GM10248 (cell line): ENCODE measurements around the gene NEK11.

Experiments used
- CTCF ChIA-PET: fragments of 300-600 bp; sonication (Branson Sonifier 250); formaldehyde crosslinking; extraction: SDS; loops from one replicate; lab custom pipeline; 2021; ENCODE audit warnings: antibody characterized with exemption; lab: Yijun Ruan, JAX
- POLR2A ChIA-PET: fragments of 350-650 bp; sonication (Branson Sonifier 250); formaldehyde crosslinking; extraction: SDS; loops from one replicate; lab custom pipeline; 2020; ENCODE audit warnings: antibody characterized with exemption; lab: Yijun Ruan, JAX
- DNase-seq: peaks from one replicate; pipeline ENCODE4 v3.0.0; 2012; ENCODE audit errors: extremely low spot score
- TF ChIP-seq, protein P1 (sequence below): IDR thresholded peaks from 2 replicates; pipeline ENCODE4 v1.5.1; 2012; ENCODE audit warnings: mild to moderate bottlenecking, low read depth; ENCODE audit errors: extremely low read depth, missing control alignments, control extremely low read depth

Gene NEK11

DNA sequence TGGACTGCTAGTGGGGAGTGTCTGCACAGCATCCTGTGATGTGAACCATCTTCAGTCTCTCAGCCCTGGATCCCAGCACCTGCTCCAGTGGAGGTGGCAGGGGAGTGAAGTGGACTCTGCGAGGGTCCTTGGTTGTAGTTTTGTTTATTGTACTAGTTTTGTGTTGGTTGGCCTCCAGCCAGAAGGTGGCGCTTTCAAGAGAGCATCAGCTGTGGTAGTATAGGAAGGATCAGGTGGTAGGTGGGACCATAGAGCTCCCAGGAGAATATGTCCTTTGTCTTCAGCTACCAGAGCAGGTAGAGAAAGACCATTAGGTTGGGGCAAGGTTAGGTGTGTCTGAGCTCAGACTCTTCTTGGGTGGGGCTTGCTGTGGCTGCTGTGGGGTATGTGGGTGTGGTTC is 20.9 kb downstream of the NEK11 start:
- POLR2A ChIA-PET = no interaction called here
- TF ChIP-seq, protein P1, sequence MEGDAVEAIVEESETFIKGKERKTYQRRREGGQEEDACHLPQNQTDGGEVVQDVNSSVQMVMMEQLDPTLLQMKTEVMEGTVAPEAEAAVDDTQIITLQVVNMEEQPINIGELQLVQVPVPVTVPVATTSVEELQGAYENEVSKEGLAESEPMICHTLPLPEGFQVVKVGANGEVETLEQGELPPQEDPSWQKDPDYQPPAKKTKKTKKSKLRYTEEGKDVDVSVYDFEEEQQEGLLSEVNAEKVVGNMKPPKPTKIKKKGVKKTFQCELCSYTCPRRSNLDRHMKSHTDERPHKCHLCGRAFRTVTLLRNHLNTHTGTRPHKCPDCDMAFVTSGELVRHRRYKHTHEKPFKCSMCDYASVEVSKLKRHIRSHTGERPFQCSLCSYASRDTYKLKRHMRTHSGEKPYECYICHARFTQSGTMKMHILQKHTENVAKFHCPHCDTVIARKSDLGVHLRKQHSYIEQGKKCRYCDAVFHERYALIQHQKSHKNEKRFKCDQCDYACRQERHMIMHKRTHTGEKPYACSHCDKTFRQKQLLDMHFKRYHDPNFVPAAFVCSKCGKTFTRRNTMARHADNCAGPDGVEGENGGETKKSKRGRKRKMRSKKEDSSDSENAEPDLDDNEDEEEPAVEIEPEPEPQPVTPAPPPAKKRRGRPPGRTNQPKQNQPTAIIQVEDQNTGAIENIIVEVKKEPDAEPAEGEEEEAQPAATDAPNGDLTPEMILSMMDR = no peak
- DNase-seq = no peak
- CTCF ChIA-PET = interaction anchor here (2.2 to 3.2 kb wide), 2 partner anchors 12 to 15 kb away, joined by 8 to 11 read pairs; no protein-coding TSS in a partner anchor

DNA sequence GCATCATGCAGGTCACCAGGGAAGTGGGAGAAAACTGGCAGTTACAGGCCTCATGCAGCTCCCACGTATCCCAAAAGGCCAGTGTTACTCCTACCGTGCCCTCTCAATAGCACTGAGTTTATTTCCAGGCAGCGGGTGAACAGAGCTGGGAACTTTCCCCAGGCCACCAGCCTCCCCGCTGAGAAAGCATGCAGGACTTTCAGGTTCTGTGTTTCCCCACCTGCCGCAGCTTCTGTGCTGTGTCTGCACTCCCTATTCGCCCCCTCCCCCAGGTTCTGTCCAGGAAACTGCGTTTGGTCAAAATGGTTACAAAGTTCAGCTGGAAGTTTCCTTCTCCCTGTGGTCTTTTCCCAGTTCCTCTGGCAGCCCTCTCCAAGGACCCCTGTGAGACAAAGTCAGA is 21.4 kb downstream of the NEK11 start:
- CTCF ChIA-PET = interaction anchor here (2.2 to 3.2 kb wide), 2 partner anchors 13 to 15 kb away, joined by 8 to 11 read pairs; no protein-coding TSS in a partner anchor
- no peak for DNase-seq
- TF ChIP-seq, protein P1 = no peak
- POLR2A ChIA-PET = no interaction called here

DNA sequence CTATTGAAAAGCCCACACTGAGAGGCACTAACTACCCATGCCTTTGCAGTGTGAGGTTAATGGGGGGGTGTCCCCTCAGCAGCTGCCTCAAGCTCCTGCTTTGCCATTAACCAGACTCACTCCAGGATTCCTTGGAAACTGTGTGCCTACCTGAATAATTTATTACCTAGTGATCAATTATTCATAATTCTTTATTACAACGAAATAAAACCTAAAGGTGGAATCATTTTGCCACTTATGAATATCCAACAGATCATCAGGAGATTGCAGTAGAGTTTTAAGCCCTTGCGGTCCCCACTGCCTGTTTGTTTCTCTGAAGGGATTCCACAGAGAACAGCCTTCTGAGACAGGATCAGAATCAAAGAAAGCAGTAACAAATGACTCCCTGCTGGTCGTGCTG is 23.3 kb downstream of the NEK11 start:
- no peak for DNase-seq
- TF ChIP-seq, protein P1 = no peak
- POLR2A ChIA-PET = no interaction called here
- CTCF ChIA-PET = no interaction called here

DNA sequence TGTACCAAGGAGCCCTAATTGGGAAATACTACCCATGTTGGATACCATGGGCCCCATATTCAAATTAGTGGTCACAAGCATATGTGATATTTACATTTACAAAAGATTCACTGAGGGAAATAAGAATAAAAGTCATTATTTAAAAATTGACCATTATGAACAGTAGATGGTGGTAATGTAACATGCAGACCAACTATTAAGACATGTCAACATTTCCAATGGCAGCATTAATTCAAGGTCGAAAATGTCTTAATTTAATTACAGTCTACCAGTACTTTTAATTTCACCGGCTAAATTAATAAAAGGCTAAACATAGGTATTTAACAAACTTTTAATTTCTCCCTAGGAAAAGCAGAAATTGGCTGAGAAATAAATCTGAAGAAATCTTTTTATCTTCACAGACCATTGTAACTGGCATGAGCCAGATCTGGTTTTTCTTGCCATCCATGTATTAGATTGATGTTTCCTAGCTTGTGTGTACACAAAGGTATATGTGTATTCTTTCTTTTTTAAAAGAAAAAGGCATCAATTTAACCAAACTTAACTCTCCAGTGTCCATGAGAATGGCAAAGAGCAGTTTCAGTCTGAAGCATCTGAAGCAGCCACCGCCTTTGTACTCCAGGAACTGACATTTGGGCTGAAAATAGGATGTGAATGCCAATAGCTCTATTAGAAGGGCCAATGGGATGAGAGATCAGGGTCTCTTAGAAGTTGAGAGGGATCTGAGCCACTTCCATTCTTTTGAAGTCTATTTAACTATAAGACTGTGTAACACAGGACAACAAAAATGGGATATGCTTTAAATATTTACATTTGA is 26.6 kb downstream of the NEK11 start:
- POLR2A ChIA-PET = no interaction called here
- no peak for DNase-seq
- TF ChIP-seq, protein P1 = no peak
- CTCF ChIA-PET = interaction anchor here (1.3 to 1.8 kb wide), 4 partner anchors 12 to 977 kb away, joined by 3 to 4 read pairs (median 4); no protein-coding TSS in a partner anchor

DNA sequence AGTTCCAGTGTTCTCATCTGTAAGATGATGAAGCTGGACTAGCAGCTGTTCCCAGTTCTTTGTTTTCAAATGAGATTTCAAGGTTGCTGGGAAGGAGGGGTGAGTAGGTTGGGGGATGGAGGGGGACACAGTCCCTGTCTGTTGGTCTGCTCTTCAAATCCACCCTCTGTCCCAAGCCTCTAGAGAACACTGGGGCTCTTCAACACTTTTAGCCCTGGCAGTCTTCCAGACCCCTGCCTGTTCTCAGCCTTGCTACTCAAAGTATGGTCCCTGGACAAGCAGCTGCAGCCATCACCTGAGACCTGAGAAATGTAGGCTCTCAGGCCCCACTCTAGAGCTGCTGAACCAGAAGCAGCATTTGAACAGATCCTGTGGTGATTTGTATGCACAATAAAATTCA is 41.3 kb downstream of the NEK11 start:
- no peak for DNase-seq
- ChIA-PET POLR2A (no interaction called here), CTCF (interaction anchor here (1.1 to 3.2 kb wide), 2 partner anchors 9 to 13 kb away, joined by 3 to 10 read pairs; no protein-coding TSS in a partner anchor)

DNA sequence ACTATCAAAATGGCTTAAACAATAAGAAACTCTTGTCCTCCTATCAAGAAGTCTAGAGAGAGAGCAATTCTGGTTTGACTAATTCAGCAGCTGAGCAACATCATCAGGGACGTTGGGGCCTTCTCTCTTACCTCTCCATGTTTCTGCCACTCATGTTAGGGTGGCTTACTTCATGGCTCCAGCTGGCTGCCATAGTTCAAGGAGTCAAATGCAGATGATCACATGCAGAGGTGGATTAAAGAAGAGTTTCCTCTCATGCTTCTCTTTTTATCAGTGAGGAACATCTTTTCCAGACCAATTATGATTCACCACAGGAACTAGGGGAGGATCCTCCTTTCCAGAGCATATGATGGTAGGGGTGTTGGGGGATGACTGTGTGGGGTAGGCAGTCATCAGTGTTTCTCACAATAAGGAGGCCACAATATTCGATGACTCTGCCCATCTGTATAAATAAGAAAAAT is 45.5 kb downstream of the NEK11 start:
- DNase-seq = no peak
- ChIA-PET CTCF (interaction anchor here (0.9 to 1.3 kb wide), 2 partner anchors 8 to 36 kb away, joined by 3 read pairs; no protein-coding TSS in a partner anchor), POLR2A (no interaction called here)
- TF ChIP-seq, protein P1 = no peak

More for the DNA sequence above, 41.3 kb downstream of the NEK11 start:
- TF ChIP-seq, protein P1 = no peak
